DND-41 (cell line): ENCODE results near the gene OR9G4.

Experiments used
- ATAC-seq: fragments of 200-7000 bp; cut with Tn5 transposase; 3 replicates; pipeline ENCODE4 v1.9.1; 2021; ENCODE audit warnings: low read depth; ENCODE audit not compliant: insufficient read depth
- DNase-seq: peaks from one replicate; pipeline ENCODE4 v3.0.0-alpha.2; 2020
- H2AFZ ChIP-seq: 2 replicates; pipeline ENCODE4 v1.6.0; 2012; ENCODE audit warnings: low read depth, low read length
- H3K27ac ChIP-seq: 2 replicates; pipeline ENCODE4 v1.5.1; 2012; ENCODE audit warnings: low read length, inconsistent platforms
- H3K27me3 ChIP-seq: fragments of 200-600 bp; sonication (generic); 2 replicates; pipeline ENCODE4 v1.6.0; 2012; ENCODE audit warnings: low read length, mild to moderate bottlenecking, inconsistent platforms; ENCODE audit not compliant: insufficient read depth, poor library complexity
- H3K36me3 ChIP-seq: 2 replicates; pipeline ENCODE4 v1.5.1; 2012; ENCODE audit warnings: low read length, inconsistent platforms; ENCODE audit not compliant: insufficient read depth
- H3K4me1 ChIP-seq: 2 replicates; pipeline ENCODE4 v1.5.1; 2012; ENCODE audit warnings: mild to moderate bottlenecking, low read length; ENCODE audit not compliant: insufficient read depth
- H3K4me2 ChIP-seq: 2 replicates; pipeline ENCODE4 v1.6.0; 2012; ENCODE audit warnings: mild to moderate bottlenecking, moderate library complexity, low read length, inconsistent platforms; ENCODE audit not compliant: insufficient read depth
- H3K4me3 ChIP-seq, 2 experiments: fragments of 200-600 bp in 1 of 2; shearing (Covaris generic) in 1 of 2; 2 replicates each; pipeline ENCODE4 v1.5.1; 2012 to 2016; ENCODE audit warnings: inconsistent platforms in 2 of 2, low read length in 2 of 2, mild to moderate bottlenecking in 2 of 2, low read depth in 1 of 2, moderate library complexity in 1 of 2
- H3K79me2 ChIP-seq: 2 replicates; pipeline ENCODE4 v1.6.0; 2012; ENCODE audit warnings: low read length, inconsistent platforms; ENCODE audit not compliant: insufficient read depth
- H3K9ac ChIP-seq: 2 replicates; pipeline ENCODE4 v1.6.0; 2012; ENCODE audit warnings: low read depth, mild to moderate bottlenecking, inconsistent platforms, low read length, moderate library complexity
- H3K9me3 ChIP-seq: 2 replicates; pipeline ENCODE4 v1.5.1; 2012; ENCODE audit warnings: low read length, moderate library complexity, mild to moderate bottlenecking, inconsistent platforms; ENCODE audit not compliant: insufficient read depth, severe bottlenecking
- H4K20me1 ChIP-seq: 2 replicates; pipeline ENCODE4 v1.6.0; 2012; ENCODE audit warnings: low read length; ENCODE audit not compliant: insufficient read depth
- CTCF ChIP-seq: IDR thresholded peaks from 2 replicates; pipeline ENCODE4 v1.5.1; 2012; ENCODE audit warnings: borderline replicate concordance, low read length, moderate library complexity, mild to moderate bottlenecking; ENCODE audit not compliant: poor library complexity, severe bottlenecking; ENCODE audit errors: extremely low read depth
- EZH2 ChIP-seq: IDR thresholded peaks from 3 replicates; pipeline ENCODE4 v1.6.1; 2012; ENCODE audit warnings: borderline replicate concordance, low read depth, mild to moderate bottlenecking, moderate library complexity, low read length, inconsistent platforms; ENCODE audit not compliant: severe bottlenecking

The OR9G4 gene

GRCh38 chr11:56700914-56701485, 47.5 kb downstream of the OR9G4 start:
- no peaks in the 10 kb centered on the region for H4K20me1 ChIP-seq
- H3K36me3 ChIP-seq = no peaks in the 10 kb centered on the region
- no peak for TF ChIP-seq EZH2
- no peak for TF ChIP-seq CTCF
- H3K79me2 ChIP-seq = no peaks in the 10 kb centered on the region
- H3K4me1 ChIP-seq = peaks cover 50% of the 10 kb centered on the region
- ATAC-seq (no peak), DNase-seq (no peak)
- peak overlapping the region in 1 of 2 experiments; percentile 10; a peak in 1 of 4 replicates for H3K4me3 ChIP-seq
- H3K4me2 ChIP-seq = peak overlapping the region; percentile 39
- peak overlapping the region; percentile 37; the same call in 1 of the 2 replicates for H2AFZ ChIP-seq
- H3K27me3 ChIP-seq = no peaks in the 10 kb centered on the region
- H3K9ac ChIP-seq = no peak overlapping the region
- no peaks in the 10 kb centered on the region for H3K9me3 ChIP-seq
- H3K27ac ChIP-seq = peak overlapping the region; percentile 68

GRCh38 chr11:56700242-56700913, 48.1 kb downstream of the OR9G4 start:
- DNase-seq (peak; percentile 83), ATAC-seq (peak; percentile 98)
- peaks cover 50% of the 10 kb centered on the region for H3K4me1 ChIP-seq
- peak overlapping the region; percentile 68 for H3K27ac ChIP-seq
- peak overlapping the region; percentile 39 for H3K4me2 ChIP-seq
- peak overlapping the region in 1 of 2 experiments; percentile 10; a peak in 1 of 4 replicates for H3K4me3 ChIP-seq
- H2AFZ ChIP-seq = peak overlapping the region; percentile 37; the same call in 1 of the 2 replicates
- no peaks in the 10 kb centered on the region for H3K9me3 ChIP-seq
- H3K9ac ChIP-seq = no peak overlapping the region
- peak; percentile 28 for TF ChIP-seq CTCF
- TF ChIP-seq EZH2 = no peak
- no peaks in the 10 kb centered on the region for H3K27me3 ChIP-seq
- H4K20me1 ChIP-seq = no peaks in the 10 kb centered on the region
- H3K36me3 ChIP-seq = no peaks in the 10 kb centered on the region
- no peaks in the 10 kb centered on the region for H3K79me2 ChIP-seq

- ATAC-seq (no peak), DNase-seq (no peak)
- Histone ChIP-seq H3K27ac (no peak within 1 kb of the TSS), H3K79me2 (no peaks in the 10 kb centered on the region), H3K9me3 (no peaks in the 10 kb centered on the region), H3K4me1 (peaks cover 36% of the 10 kb centered on the region), H2AFZ (no peak within 1 kb of the TSS), H3K27me3 (no peaks in the 10 kb centered on the region), H3K36me3 (no peaks in the 10 kb centered on the region), H3K4me3 (no peak within 1 kb of the TSS), H4K20me1 (no peaks in the 10 kb centered on the region), H3K4me2 (no peak within 1 kb of the TSS), H3K9ac (no peak within 1 kb of the TSS)
- TF ChIP-seq EZH2 (no peak), CTCF (no peak)
These were observed 49.7 kb downstream of the OR9G4 start, which contains the start of gene OR9G1 for GRCh38 chr11:56698795-56699194. Gene OR9G1, plus strand, starts transcription at chr11:56699095. Its CDS starts 1,293 bp downstream, at chr11:56700388.
